Gastrocnemius medialis (tissue), 4 donors: Measurements from ENCODE around the gene TMEM218.

Experiments
- CTCF ChIP-seq, 5 experiments: fragments of 450-650 bp in 3 of 5; fragments of 200-600 bp in 2 of 5; sonication (generic) in 2 of 5; IDR thresholded peaks in 4 of 5; conservative IDR thresholded peaks in 1 of 5; 1 replicate in 4 of 5; 2 replicates in 1 of 5; pipeline ENCODE4 v1.5.1; 2016 to 2019; ENCODE audit warnings: antibody characterized with exemption in 5 of 5, mild to moderate bottlenecking in 3 of 5, moderate library complexity in 3 of 5
- POLR2A ChIP-seq, 2 donors: fragments of 450-650 bp; IDR thresholded peaks; one replicate each; pipeline ENCODE4 v1.6.1; 2017; ENCODE audit warnings: antibody characterized with exemption in 2 of 2, mild to moderate bottlenecking in 2 of 2, moderate library complexity in 2 of 2

GRCh38 chr11:125092669-125093068 lies 18.8 kb downstream of the TMEM218 start:
- no peak for TF ChIP-seq CTCF (IDR thresholded peaks at IDR 0.05 in 4 of 5, conservative IDR thresholded peaks at IDR 0.05 in 1 of 5)
- no peak for TF ChIP-seq POLR2A (IDR thresholded peaks at IDR 0.05)
